Hepatocyte (in vitro differentiated cells): Measurements from ENCODE around the gene USP3. TPM values are rescaled to one million over a fixed set of nuclear protein-coding genes. Genes with fewer than 3 reads are reported as not detected.
A peak's percentile ranks its signal among the peaks of the same experiment; 100 is the strongest.

ENCODE experiments used
- DNase-seq: peaks from one replicate; pipeline ENCODE4 v3.0.0-alpha.2; 2016; ENCODE audit warnings: low spot score
- H2AFZ ChIP-seq: fragments of 200-600 bp; sonication (generic); 2 replicates; pipeline ENCODE4 v1.6.0; 2016; ENCODE audit warnings: antibody characterized with exemption, mild to moderate bottlenecking
- H3K27ac ChIP-seq: fragments of 200-600 bp; sonication (generic); 2 replicates; pipeline ENCODE4 v1.5.1; 2016; ENCODE audit warnings: mild to moderate bottlenecking
- H3K27me3 ChIP-seq: fragments of 200-600 bp; sonication (generic); 2 replicates; pipeline ENCODE4 v1.6.1; 2016
- H3K36me3 ChIP-seq: fragments of 200-600 bp; sonication (generic); replicated peaks from 2 replicates; pipeline ENCODE4 v1.5.1; 2016; ENCODE audit warnings: low read depth; ENCODE audit not compliant: insufficient read depth
- H3K4me1 ChIP-seq: fragments of 200-600 bp; sonication (generic); 2 replicates; pipeline ENCODE4 v1.5.1; 2016; ENCODE audit warnings: mild to moderate bottlenecking, moderate library complexity; ENCODE audit not compliant: insufficient read depth
- H3K4me2 ChIP-seq: fragments of 200-600 bp; sonication (generic); 2 replicates; pipeline ENCODE4 v1.6.0; 2016
- H3K4me3 ChIP-seq: fragments of 200-600 bp; sonication (generic); 2 replicates; pipeline ENCODE4 v1.5.1; 2016; ENCODE audit warnings: mild to moderate bottlenecking
- H3K79me2 ChIP-seq: fragments of 200-600 bp; sonication (generic); 2 replicates; pipeline ENCODE4 v1.6.0; 2017; ENCODE audit warnings: mild to moderate bottlenecking
- H3K9me2 ChIP-seq: fragments of 200-600 bp; sonication (generic); replicated peaks from 2 replicates; pipeline ENCODE4 v1.6.0; 2017; ENCODE audit warnings: mild to moderate bottlenecking; ENCODE audit not compliant: insufficient read depth
- H3K9me3 ChIP-seq: fragments of 200-600 bp; sonication (generic); 2 replicates; pipeline ENCODE4 v1.5.1; 2016; ENCODE audit warnings: low read depth, mild to moderate bottlenecking
- H4K20me1 ChIP-seq: fragments of 200-600 bp; sonication (generic); 2 replicates; pipeline ENCODE4 v1.6.0; 2016; ENCODE audit warnings: mild to moderate bottlenecking; ENCODE audit not compliant: insufficient read depth, poor library complexity, severe bottlenecking
- EZH2 ChIP-seq: fragments of 200-600 bp; sonication (generic); IDR thresholded peaks from 2 replicates; pipeline ENCODE4 v1.6.1; 2016; ENCODE audit warnings: antibody characterized with exemption, mild to moderate bottlenecking, borderline replicate concordance
- EZH2phosphoT487 ChIP-seq: fragments of 200-600 bp; sonication (generic); IDR thresholded peaks from one replicate; pipeline ENCODE4 v1.6.1; 2018; ENCODE audit warnings: antibody characterized with exemption, mild to moderate bottlenecking, low read depth, moderate library complexity; ENCODE audit not compliant: unreplicated experiment, severe bottlenecking
- WGBS: methylation state at CpG from one replicate; pipeline ENCODE4 v1.1.6; 2016; ENCODE audit warnings: low lambda C conversion rate; ENCODE audit errors: missing lambda C conversion rate; 5-methylcytosine and 5-hydroxymethylcytosine counted together
- polyA plus RNA-seq: library from polyadenylated mRNA; unstranded; fragments of >200 nt; fragmentation: Nextera tagmentation; extraction: Ambion mirVana; gene quantifications from 2 replicates; pipeline ENCODE4 v1.2.1, GENCODE V29; 2016
- total RNA-seq: library from RNA; depleted of rRNA; stranded (reverse); fragments of >200 nt; gene quantifications from 2 replicates; pipeline ENCODE4 v1.2.3, GENCODE V29; 2014
- TF ChIP-seq, protein P1 (sequence below): fragments of 200-600 bp; sonication (generic); IDR thresholded peaks from 2 replicates; pipeline ENCODE4 v1.5.1; 2016; ENCODE audit warnings: antibody characterized with exemption, mild to moderate bottlenecking; ENCODE audit not compliant: poor library complexity

USP3 gene
- total and polyA plus RNA-seq, 2 experiments from 2014 or later: 30.5 to 61.2 TPM

DNA sequence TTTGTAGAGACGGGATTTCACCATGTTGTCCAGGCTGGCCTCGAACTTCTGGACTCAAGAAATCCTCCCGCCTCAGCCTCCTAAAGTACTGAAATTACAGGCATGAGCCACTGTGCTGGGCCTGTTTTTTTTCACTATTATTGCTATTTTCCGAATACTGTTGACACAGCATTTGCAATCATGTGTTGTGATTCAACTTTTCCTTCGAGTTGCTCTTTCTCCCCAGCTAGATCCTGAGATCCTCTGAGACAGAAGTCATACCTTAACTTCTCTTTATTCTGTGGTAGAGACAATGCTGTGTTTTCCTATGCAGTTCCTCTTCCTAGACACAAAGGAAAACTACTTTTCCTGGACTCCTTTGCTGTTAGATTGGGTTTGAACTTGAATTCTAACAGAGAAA lies 46.4 kb upstream of the USP3 start:
- Histone ChIP-seq H3K9me3 (no peaks in the 10 kb centered on the region), H4K20me1 (no peaks in the 10 kb centered on the region), H3K4me2 (no peak overlapping the region), H3K4me1 (peaks cover 21% of the 10 kb centered on the region), H2AFZ (no peak overlapping the region), H3K27ac (no peak overlapping the region), H3K9me2 (no peaks in the 10 kb centered on the region), H3K4me3 (no peak overlapping the region), H3K79me2 (no peaks in the 10 kb centered on the region), H3K27me3 (no peaks in the 10 kb centered on the region), H3K36me3 (no peaks in the 10 kb centered on the region)
- WGBS: 83% methylated on average over 5 of the region's 5 CpGs
- no peak for DNase-seq
- TF ChIP-seq EZH2phosphoT487 (no peak), EZH2 (no peak)
- TF ChIP-seq, protein P1, sequence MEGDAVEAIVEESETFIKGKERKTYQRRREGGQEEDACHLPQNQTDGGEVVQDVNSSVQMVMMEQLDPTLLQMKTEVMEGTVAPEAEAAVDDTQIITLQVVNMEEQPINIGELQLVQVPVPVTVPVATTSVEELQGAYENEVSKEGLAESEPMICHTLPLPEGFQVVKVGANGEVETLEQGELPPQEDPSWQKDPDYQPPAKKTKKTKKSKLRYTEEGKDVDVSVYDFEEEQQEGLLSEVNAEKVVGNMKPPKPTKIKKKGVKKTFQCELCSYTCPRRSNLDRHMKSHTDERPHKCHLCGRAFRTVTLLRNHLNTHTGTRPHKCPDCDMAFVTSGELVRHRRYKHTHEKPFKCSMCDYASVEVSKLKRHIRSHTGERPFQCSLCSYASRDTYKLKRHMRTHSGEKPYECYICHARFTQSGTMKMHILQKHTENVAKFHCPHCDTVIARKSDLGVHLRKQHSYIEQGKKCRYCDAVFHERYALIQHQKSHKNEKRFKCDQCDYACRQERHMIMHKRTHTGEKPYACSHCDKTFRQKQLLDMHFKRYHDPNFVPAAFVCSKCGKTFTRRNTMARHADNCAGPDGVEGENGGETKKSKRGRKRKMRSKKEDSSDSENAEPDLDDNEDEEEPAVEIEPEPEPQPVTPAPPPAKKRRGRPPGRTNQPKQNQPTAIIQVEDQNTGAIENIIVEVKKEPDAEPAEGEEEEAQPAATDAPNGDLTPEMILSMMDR: no peak

DNA sequence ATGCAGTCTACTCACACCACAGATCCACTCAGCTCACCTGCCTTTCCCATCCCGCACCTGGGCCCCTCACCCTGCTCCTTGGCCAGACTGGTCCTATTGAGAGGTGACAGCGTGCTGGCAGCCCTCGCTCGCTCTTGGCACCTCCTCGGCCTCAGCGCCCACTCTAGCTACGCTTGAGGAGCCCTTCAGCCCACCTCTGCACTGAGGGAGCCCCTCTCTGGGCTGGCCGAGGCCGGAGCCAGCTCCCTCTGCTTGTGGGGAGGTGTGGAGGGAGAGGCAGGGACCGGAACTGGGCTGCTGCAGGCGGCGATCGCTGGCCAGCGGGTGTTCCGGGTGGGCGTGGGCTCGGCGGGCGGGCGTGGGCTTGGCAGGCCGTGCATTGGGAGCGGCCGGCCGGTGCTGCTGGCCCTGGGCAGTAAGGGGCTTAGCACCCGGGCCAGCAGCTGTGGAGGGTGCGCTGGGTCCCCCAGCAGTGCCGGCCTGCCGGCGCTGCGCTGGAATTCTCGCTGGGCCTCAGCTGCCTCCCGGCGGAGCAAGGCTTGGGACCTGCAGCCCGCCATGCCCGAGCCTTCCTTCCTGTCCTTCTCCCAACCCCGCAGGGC lies 45.5 kb upstream of the USP3 start:
- Histone ChIP-seq H3K36me3 (no peaks in the 10 kb centered on the region), H2AFZ (no peak overlapping the region), H3K79me2 (no peaks in the 10 kb centered on the region), H3K4me2 (no peak overlapping the region), H3K4me3 (no peak overlapping the region), H4K20me1 (no peaks in the 10 kb centered on the region), H3K9me2 (no peaks in the 10 kb centered on the region), H3K4me1 (peaks cover 29% of the 10 kb centered on the region), H3K9me3 (no peaks in the 10 kb centered on the region), H3K27me3 (no peaks in the 10 kb centered on the region), H3K27ac (no peak overlapping the region)
- no peak for DNase-seq
- WGBS: 96% methylated on average over 16 of the region's 36 CpGs
- TF ChIP-seq, protein P1: no peak
- no peak for TF ChIP-seq EZH2
- no peak for TF ChIP-seq EZH2phosphoT487

DNA sequence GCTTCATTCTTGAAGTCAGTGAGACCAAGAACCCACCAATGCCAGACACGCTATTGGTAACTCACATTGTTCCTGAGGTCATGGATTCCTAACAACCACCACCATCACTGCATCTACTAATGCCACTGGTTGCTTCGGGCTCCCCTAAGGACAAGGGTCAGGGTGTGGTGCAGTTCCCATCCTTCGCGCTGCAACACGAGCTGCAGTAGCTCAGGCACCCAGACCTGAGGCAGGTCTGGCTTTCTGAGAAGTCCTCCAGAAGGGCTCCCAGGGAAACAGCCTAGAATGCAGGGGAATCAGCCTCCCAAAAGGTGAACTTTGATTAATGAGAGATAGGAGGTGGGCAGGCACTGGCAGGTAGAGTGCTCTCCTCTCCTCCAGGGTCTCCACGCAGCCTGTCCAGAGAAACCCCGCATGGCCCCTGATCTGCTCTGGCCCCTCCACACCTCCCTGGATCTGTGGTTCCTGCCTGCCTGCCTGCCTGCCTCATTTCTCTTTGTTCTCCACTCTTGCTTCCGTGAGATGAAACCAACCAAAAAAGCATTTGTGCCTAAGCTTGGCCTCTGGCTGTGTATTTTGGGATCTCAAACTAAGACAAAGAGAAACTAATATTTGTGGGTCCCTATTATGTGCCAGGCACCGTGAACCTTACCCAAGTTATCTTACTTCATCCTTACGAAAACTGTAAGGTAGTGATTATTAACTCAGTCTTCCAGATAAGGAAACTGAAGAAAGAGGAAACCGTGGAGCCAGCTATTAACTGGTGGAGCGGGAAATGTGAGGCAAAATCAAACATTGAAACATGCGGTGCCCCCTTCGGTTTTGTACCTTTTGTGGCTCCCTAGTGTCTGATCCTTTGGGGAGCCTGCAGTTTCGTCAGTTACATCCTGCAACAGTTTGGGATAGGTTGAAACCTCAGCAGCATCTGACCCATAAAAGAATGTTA lies 43.9 kb upstream of the USP3 start:
- peaks cover 36% of the 10 kb centered on the region for H3K4me1 ChIP-seq
- no peaks in the 10 kb centered on the region for H4K20me1 ChIP-seq
- TF ChIP-seq EZH2 (no peak), EZH2phosphoT487 (no peak)
- TF ChIP-seq, protein P1: no peak
- peak overlapping the region; percentile 63 for H3K4me2 ChIP-seq
- DNase-seq: no peak
- no peaks in the 10 kb centered on the region for H3K9me3 ChIP-seq
- no peaks in the 10 kb centered on the region for H3K27me3 ChIP-seq
- WGBS: 60% methylated on average over 15 of the region's 15 CpGs
- H3K36me3 ChIP-seq: no peaks in the 10 kb centered on the region
- peak overlapping the region; percentile 21 for H2AFZ ChIP-seq
- peak overlapping the region; percentile 90 for H3K27ac ChIP-seq
- H3K4me3 ChIP-seq: no peak overlapping the region
- H3K79me2 ChIP-seq: no peaks in the 10 kb centered on the region
- no peaks in the 10 kb centered on the region for H3K9me2 ChIP-seq
